ENCODE measurements around the gene CACNB2. TPM values are rescaled to one million over a fixed set of nuclear protein-coding genes. Genes with fewer than 3 reads are reported as not detected.

CACNB2 gene
- total and polyA plus RNA-seq, 2 of the 13 experiments (the other 11 are each of a cell fraction or from before 2014, with no cell fraction given) = not detected

- TF ChIP-seq ONECUT2 (CRISPR knock-in tag; IDR thresholded peaks at IDR 0.05) = peak; percentile 89
- peak; percentile 87 for TF ChIP-seq GFI1 (CRISPR knock-in tag; IDR thresholded peaks at IDR 0.05; ENCODE audit: borderline replicate concordance)
- no peak for TF ChIP-seq CC2D1A (CRISPR knock-in tag; IDR thresholded peaks at IDR 0.05)
- 0 out of 2 replicates have a peak, but pooled peaks have one; percentile 23 for TF ChIP-seq NR2F2 (IDR thresholded peaks at IDR 0.05; ENCODE audit: borderline replicate concordance, low read depth)
Measured at GRCh38 chr10:18261768-18262231, 121.6 kb downstream of the CACNB2 start (continued).

GRCh38 chr10:18264466-18265050 lies 124.3 kb downstream of the CACNB2 start:
- BruUV-seq (replicated peaks) = no TSS peak
- no peaks in the 10 kb centered on the region for H3K79me2 ChIP-seq (ENCODE audit: insufficient read depth, low read length)
- no peak overlapping the region for H2AFZ ChIP-seq (ENCODE audit: low read length)
- no peak overlapping the region for H3K9ac ChIP-seq (ENCODE audit: insufficient read depth, low read depth, low read length)
- H3K9me3 ChIP-seq (ENCODE audit: low read length) = no peaks in the 10 kb centered on the region
- WGBS (ENCODE audit: low lambda C conversion rate) = 2% methylated on average over 5 of the region's 5 CpGs
- no peaks in the 10 kb centered on the region for H4K20me1 ChIP-seq (ENCODE audit: insufficient read depth, low read length)
- H3K4me1 ChIP-seq (ENCODE audit: insufficient read depth, low read length) = peaks cover 8% of the 10 kb centered on the region
- POLR2A ChIA-PET = no interaction called here
- H3K27ac ChIP-seq (ENCODE audit: extremely low read length, insufficient read depth, low read length) = no peak overlapping the region
- H3K4me3 ChIP-seq (replicated peaks in 1 of 3; ENCODE audit: insufficient read depth in 1 of 3, low read depth in 2 of 3, low read length in 3 of 3) = no peak overlapping the region
- CTCF ChIA-PET (ENCODE audit: low intra/inter-chr PET ratio, low total read pairs) = no interaction called here
- TF ChIP-seq ZNF777 (CRISPR knock-in tag; IDR thresholded peaks at IDR 0.05) = no peak
- TF ChIP-seq PHB2 (IDR thresholded peaks at IDR 0.05; ENCODE audit: partially characterized antibody) = no peak
- FAIRE-seq (no peak), ATAC-seq (no peak), DNase-seq (ENCODE audit: low spot score) (no peak)
- intact Hi-C loops (cut with micrococcal nuclease; ENCODE audit: unreplicated experiment) (no loop called here), in situ Hi-C loops (cut with HindIII; ENCODE audit: extremely low pct_ligation_motif_present, low pct_unique_long_range_greater_than_20kb) (no loop called here)
- H3K4me2 ChIP-seq (ENCODE audit: low read depth, low read length) = no peak overlapping the region
- peaks cover 0 to 21% of the 10 kb centered on the region in 2 experiments; a peak in 3 of 5 replicates for H3K27me3 ChIP-seq (ENCODE audit: control insufficient read depth in 1 of 2, insufficient read depth in 2 of 2, low read length in 2 of 2)
- H3K36me3 ChIP-seq (replicated peaks in 1 of 2; ENCODE audit: control insufficient read depth in 1 of 2, insufficient read depth in 2 of 2, low read length in 2 of 2) = no peaks in the 10 kb centered on the region

GRCh38 chr10:18268005-18268404 lies 127.8 kb downstream of the CACNB2 start:
- no peaks in the 10 kb centered on the region for H3K9me3 ChIP-seq (ENCODE audit: low read length)
- POLR2A ChIA-PET = no interaction called here
- no peak for FAIRE-seq
- TF ChIP-seq ZNF879 (CRISPR knock-in tag; IDR thresholded peaks at IDR 0.05) (no peak), ZNF441 (CRISPR knock-in tag; IDR thresholded peaks at IDR 0.05; ENCODE audit: borderline replicate concordance) (no peak), TRIM24 (CRISPR knock-in tag; IDR thresholded peaks at IDR 0.05) (no peak), FOXC1 (CRISPR knock-in tag; IDR thresholded peaks at IDR 0.05; ENCODE audit: borderline replicate concordance) (no peak), TBL1XR1 (IDR thresholded peaks at IDR 0.05; ENCODE audit: borderline replicate concordance, low read length, partially characterized antibody) (no peak)
- H3K4me1 ChIP-seq (ENCODE audit: insufficient read depth, low read length) = no peaks in the 10 kb centered on the region
- intact Hi-C loops (cut with micrococcal nuclease; ENCODE audit: unreplicated experiment) (no loop called here), in situ Hi-C loops (cut with HindIII; ENCODE audit: extremely low pct_ligation_motif_present, low pct_unique_long_range_greater_than_20kb) (no loop called here)
- no peak overlapping the region for H3K27ac ChIP-seq (ENCODE audit: extremely low read length, insufficient read depth, low read length)
- H3K79me2 ChIP-seq (ENCODE audit: insufficient read depth, low read length) = no peaks in the 10 kb centered on the region
- H3K4me2 ChIP-seq (ENCODE audit: low read depth, low read length) = no peak overlapping the region
- no peaks in the 10 kb centered on the region for H3K36me3 ChIP-seq (replicated peaks in 1 of 2; ENCODE audit: control insufficient read depth in 1 of 2, insufficient read depth in 2 of 2, low read length in 2 of 2)
- CTCF ChIA-PET (ENCODE audit: low intra/inter-chr PET ratio, low total read pairs) = no interaction called here
- no peak overlapping the region for H3K9ac ChIP-seq (ENCODE audit: insufficient read depth, low read depth, low read length)
- no peak for DNase-seq (ENCODE audit: low spot score)
- no peak overlapping the region for H3K4me3 ChIP-seq (replicated peaks in 1 of 3; ENCODE audit: insufficient read depth in 1 of 3, low read depth in 2 of 3, low read length in 3 of 3)
- H2AFZ ChIP-seq (ENCODE audit: low read length) = no peak overlapping the region
- no TSS peak for BruUV-seq (replicated peaks)
- 6% methylated on average over 3 of the region's 3 CpGs for WGBS (ENCODE audit: low lambda C conversion rate)
- no peaks in the 10 kb centered on the region for H4K20me1 ChIP-seq (ENCODE audit: insufficient read depth, low read length)
- ATAC-seq = no peak
- H3K27me3 ChIP-seq (ENCODE audit: control insufficient read depth in 1 of 2, insufficient read depth in 2 of 2, low read length in 2 of 2) = peaks cover 0 to 6% of the 10 kb centered on the region in 2 experiments; a peak in 3 of 5 replicates
